Ecto neural progenitor cell (in vitro differentiated cells): ENCODE data around the gene FOXN4.
A peak's percentile ranks its signal among the peaks of the same experiment; 100 is the strongest.

Experiments used
- DNase-seq: peaks from one replicate; pipeline ENCODE4 v3.0.0-alpha.2; 2018; ENCODE audit warnings: low spot score

Gene FOXN4

DNA sequence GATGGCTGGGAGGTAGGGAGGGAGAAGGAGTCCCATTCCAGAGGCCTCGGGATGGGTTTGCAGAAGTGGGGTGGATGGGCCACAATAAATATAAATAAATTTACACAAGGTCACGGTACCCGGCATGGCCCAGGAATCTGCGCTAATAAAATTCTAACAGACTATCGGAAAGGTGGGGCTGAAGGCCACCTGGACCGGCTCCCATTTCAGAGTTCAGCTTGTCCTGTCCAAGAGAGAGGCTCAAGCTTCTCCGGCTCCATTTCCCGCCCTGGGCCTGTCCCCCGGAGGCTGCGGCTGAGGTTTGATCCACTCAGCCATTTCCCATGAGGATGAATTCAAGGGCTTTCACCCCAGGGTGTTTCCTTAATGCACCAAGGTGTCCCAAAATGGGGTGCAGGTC, 30.2 kb downstream of the FOXN4 start:
- DNase-seq: no peak

- no peak for DNase-seq
Observed at GRCh38 chr12:109277899-109278762, 31.0 kb downstream of the FOXN4 start.

- DNase-seq: no peak
Observed at GRCh38 chr12:109277255-109277898, 31.7 kb downstream of the FOXN4 start.

- no peak for DNase-seq
Observed at GRCh38 chr12:109276160-109276559, 32.9 kb downstream of the FOXN4 start.

- DNase-seq: no peak
Observed at GRCh38 chr12:109275173-109275572, 33.9 kb downstream of the FOXN4 start.

GRCh38 chr12:109274381-109274780, 34.7 kb downstream of the FOXN4 start:
- DNase-seq: no peak

DNA sequence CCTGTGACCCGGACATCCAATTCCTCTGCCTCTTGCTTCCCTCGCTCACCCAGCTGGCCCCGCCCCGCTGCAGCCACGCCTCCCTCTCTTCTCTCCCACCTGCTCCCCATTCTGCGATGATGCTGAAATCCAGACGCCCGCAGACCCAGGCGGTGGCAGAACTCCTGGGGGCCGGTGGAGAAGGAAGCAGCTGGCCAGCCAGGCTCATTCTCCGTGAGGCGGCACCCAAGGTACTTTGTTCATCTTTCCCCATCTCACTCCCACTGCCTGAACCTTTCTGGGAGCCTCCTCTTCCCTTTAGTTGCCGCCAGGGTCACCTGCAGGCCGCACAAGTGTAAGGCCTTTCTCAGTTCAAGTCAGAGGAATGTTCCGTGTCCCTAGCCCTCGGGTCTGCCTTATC, 35.7 kb downstream of the FOXN4 start:
- DNase-seq: no peak

DNA sequence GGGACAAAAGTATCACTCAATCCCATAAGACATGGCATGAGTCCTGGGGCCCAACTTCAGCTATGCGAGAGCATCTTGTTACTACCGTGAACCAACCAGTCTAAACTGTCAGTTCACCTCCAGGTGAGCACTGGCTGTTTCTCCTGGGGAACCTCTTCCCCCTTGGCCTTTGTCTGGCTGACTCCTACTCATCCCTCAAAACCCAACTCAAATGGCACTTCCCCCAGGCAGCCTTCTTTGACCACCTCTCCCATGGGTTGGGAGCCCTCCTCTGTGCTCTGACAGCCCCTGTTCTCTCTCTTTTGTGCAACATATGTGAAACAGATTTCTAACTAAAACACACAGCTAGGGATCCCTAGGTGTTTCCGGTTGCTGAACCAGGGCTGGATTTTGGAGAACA, 37.7 kb downstream of the FOXN4 start:
- DNase-seq: no peak

- DNase-seq: no peak
Observed at GRCh38 chr12:109270494-109270893, 38.6 kb downstream of the FOXN4 start.

DNA sequence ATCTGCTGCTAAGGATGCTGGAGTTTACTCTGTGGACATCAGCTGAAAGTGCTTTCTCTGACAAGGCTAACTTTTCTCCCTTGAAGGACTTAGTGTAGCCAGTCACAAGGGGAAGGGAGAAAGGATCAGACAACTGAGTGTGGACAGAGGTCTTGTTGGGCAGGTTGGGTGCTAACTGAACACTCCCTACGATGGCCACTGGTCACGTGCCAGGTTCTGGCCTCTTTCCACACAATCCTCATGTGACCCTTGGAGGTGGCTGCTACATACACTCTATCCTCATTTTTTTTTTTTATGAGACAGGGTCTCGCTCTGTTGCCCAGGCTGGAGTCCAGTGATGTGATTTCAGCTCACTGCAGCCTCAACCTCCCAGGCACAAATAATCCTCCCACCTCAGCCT, 39.7 kb downstream of the FOXN4 start:
- no peak for DNase-seq

- DNase-seq: no peak
Observed at GRCh38 chr12:109268896-109269295, 40.2 kb downstream of the FOXN4 start.

GRCh38 chr12:109267361-109267760, 41.7 kb downstream of the FOXN4 start:
- DNase-seq: no peak

DNA sequence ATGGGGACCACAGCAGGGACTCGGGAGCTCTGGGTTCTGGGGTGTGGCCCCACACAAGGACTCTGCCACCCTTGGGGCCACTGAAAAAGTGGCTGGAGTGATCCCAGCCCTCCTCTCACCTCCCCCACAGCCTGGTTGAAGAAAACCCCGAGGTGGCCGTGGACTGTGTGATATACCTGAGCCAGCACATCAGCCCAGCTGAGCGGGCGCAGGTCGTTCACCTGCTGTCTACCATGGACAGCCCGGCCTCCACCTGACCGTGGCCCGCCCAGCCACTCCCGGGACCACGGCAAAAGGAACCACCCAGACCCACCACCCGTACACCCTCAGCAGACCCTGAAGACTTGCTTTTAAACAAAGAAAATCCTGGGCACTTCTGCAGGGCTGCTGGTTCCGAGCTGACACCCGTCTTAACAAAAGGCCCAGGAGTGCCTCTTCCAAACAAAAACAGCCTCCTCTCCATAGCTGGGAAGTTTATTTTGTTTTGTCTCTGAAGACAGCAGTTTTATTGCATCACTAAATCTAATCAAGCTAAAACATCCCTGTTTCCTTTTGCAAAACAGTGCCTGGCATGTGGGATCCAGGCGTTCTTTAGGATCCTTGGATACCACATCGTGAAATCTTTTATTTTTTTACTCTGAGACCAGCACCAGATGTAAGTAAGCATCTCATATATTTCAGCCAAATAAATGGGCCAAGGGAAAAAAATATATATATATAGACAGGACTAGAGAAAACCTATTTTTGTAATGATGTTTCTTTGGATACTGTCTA, 42.8 kb downstream of the FOXN4 start:
- no peak for DNase-seq

GRCh38 chr12:109264943-109265650, 44.0 kb downstream of the FOXN4 start:
- no peak for DNase-seq

DNA sequence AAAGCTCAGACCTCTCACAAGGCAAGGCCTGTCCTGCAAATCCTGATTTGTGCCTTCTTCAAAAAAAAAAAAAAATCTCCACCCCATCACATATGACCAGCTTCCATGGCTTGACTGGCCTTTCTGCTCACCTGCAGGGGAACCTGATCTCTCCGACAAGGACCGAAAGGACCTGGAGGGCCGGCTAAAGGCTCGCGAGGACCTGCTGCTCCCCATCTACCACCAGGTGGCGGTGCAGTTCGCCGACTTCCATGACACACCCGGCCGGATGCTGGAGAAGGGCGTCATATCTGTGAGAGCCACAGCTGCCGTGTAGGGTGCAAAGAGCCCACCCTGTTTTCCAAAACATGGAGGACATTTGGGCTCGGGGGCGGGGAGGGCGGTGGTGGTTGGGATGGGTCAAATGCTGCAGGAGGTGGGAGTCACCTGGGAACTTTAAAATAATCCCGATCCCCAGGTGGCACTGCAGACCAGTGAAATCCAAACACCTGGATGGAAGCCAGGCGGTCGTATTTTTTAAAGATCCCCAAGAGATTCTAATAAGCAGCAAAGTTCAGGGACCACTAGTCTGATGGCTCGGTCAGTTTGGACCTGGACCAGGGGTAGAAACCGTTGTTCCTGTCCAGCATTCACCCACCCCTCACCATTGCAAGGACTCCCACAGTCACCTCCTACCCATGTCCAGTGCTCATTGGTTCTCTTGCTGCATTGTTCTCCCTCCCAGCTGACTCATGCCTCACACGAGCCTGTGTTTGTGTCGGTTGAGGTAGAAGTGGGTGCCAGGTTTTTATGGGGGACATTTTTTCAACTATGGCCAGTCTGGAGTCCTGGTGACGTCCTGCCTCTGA, 44.8 kb downstream of the FOXN4 start:
- DNase-seq: peak; percentile 93

- no peak for DNase-seq
Observed at GRCh38 chr12:109263439-109263838, 45.6 kb downstream of the FOXN4 start.

GRCh38 chr12:109261939-109262338, 47.1 kb downstream of the FOXN4 start:
- no peak for DNase-seq

GRCh38 chr12:109261087-109261486, 48.0 kb downstream of the FOXN4 start:
- no peak for DNase-seq

DNA sequence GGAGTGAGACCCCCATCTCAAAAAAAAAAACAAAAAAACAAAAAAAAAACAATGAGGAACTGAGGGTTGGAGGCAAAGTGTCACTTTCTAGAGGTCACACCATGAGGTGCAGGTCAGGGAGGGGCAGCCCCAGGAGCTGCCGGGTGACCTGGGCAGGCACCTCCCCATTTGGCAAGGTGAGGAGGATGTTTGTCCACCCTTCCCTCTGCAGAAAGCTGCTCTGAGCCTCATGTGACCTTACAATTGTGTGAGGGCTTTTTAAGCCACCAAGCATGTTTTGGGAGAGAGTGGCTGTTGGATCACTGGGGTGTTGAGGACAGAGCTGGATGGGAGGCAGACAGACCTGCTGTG, 49.6 kb downstream of the FOXN4 start:
- no peak for DNase-seq

DNA sequence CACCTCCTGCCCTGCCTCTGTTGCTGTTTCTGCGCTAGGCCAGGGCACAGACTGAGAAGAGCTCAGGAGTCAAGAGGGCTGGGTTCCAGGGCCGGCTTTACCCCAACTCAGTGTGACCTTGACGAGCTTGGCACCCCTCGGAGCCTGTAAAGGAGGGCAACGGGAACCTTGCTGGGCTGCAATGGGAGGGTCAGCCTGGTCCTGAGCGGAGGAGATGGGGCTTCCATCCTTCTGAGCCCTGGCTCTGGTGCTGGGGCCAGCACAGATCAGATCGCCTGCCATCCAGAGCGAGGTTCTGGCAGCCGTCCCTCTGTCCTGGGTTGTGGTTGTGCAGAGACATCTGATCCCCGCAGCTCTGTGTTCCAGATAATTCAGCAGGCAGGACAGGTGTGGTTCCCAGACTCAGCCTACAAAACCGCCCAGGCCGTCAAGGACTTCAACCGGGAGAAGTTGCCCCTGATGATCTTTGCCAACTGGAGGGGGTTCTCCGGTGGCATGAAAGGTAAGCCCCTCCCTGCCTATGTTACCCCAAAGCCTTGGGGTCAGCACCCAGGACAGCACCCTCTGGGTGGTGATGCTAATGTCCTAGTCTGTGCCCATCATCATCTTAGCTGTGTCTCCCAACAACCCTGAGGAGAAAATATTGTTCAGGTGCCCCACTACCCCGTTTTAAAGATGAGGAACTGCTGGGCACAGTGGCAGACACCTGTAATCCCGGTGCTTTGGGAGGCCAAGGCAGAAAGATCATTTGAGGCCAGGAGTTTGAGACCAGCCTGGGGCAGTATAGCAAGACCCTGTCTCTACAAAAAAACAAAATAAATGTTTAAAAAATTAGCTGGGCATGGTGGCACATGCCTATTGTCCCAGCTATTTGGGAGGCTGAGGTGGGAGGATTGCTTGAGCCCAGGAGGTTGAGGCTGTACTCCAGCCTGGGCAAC, 50.2 kb downstream of the FOXN4 start:
- no peak for DNase-seq
